ENCODE data around the gene MET. TPM values are rescaled to one million over a fixed set of nuclear protein-coding genes. Genes with fewer than 3 reads are reported as not detected.

Gene MET
- total RNA-seq, 2 donors from 2014 or later: 2.5 to 7.3 TPM

- Histone ChIP-seq H3K4me3 (ENCODE audit: low read length) (no peak overlapping the region), H3K9ac (ENCODE audit: extremely low read depth, low read length, poor library complexity, severe bottlenecking) (no peak overlapping the region), H3K9me3 (ENCODE audit: control insufficient read depth, low read length) (no peaks in the 10 kb centered on the region), H3K27ac (ENCODE audit: low read depth, low read length) (no peak overlapping the region), H3K27me3 (ENCODE audit: control insufficient read depth, insufficient read depth, low read length, poor library complexity, severe bottlenecking) (peaks cover 40% of the 10 kb centered on the region), H3K36me3 (ENCODE audit: control insufficient read depth, insufficient read depth, low read length) (no peaks in the 10 kb centered on the region), H3K4me1 (ENCODE audit: control insufficient read depth, insufficient read depth, low read length) (peaks cover 2% of the 10 kb centered on the region)
- DNase-seq: no peak
- H3K27me3 Mint-ChIP-seq (ENCODE audit: insufficient read depth): peaks cover 21% of the 10 kb centered on the region
- H3K36me3 Mint-ChIP-seq (ENCODE audit: low read depth): no peaks in the 10 kb centered on the region
- TF ChIP-seq CTCF (conservative IDR thresholded peaks at IDR 0.05): no peak
- H3K4me1 Mint-ChIP-seq: peaks cover 8% of the 10 kb centered on the region
- no peaks in the 10 kb centered on the region for H3K9me3 Mint-ChIP-seq
- no peak overlapping the region for H3K4me3 Mint-ChIP-seq
- H3K27ac Mint-ChIP-seq: no peak overlapping the region
- WGBS, 2 experiments (ENCODE audit: insufficient coverage in 1 of 2, insufficient read length in 1 of 2): 94% methylated on average over 1 of the region's 1 CpG; no CpG with 5 or more reads in 1 of the 2 experiments
Measured at GRCh38 chr7:116678780-116679179, 6.8 kb downstream of the MET start.

GRCh38 chr7:116679500-116679899 is 7.5 kb downstream of the MET start:
- WGBS, 2 experiments (ENCODE audit: insufficient coverage in 1 of 2, insufficient read length in 1 of 2): 89 to 94% methylated on average over 4 of the region's 4 CpGs
- peaks cover 14% of the 10 kb centered on the region for H3K27me3 Mint-ChIP-seq (ENCODE audit: insufficient read depth)
- Histone ChIP-seq H3K4me1 (ENCODE audit: control insufficient read depth, insufficient read depth, low read length) (peaks cover 2% of the 10 kb centered on the region), H3K27me3 (ENCODE audit: control insufficient read depth, insufficient read depth, low read length, poor library complexity, severe bottlenecking) (peaks cover 40% of the 10 kb centered on the region), H3K9ac (ENCODE audit: extremely low read depth, low read length, poor library complexity, severe bottlenecking) (no peak overlapping the region), H3K36me3 (ENCODE audit: control insufficient read depth, insufficient read depth, low read length) (no peaks in the 10 kb centered on the region), H3K27ac (ENCODE audit: low read depth, low read length) (no peak overlapping the region), H3K4me3 (ENCODE audit: low read length) (no peak overlapping the region), H3K9me3 (ENCODE audit: control insufficient read depth, low read length) (no peaks in the 10 kb centered on the region)
- no peaks in the 10 kb centered on the region for H3K36me3 Mint-ChIP-seq (ENCODE audit: low read depth)
- H3K4me3 Mint-ChIP-seq: no peak overlapping the region
- no peak overlapping the region for H3K27ac Mint-ChIP-seq
- DNase-seq: no peak
- no peaks in the 10 kb centered on the region for H3K9me3 Mint-ChIP-seq
- peaks cover 6% of the 10 kb centered on the region for H3K4me1 Mint-ChIP-seq
- TF ChIP-seq CTCF (conservative IDR thresholded peaks at IDR 0.05): no peak

GRCh38 chr7:116683786-116684185 is 11.8 kb downstream of the MET start:
- no peaks in the 10 kb centered on the region for H3K36me3 Mint-ChIP-seq (ENCODE audit: low read depth)
- H3K36me3 ChIP-seq (ENCODE audit: control insufficient read depth, insufficient read depth, low read length): no peaks in the 10 kb centered on the region
- H3K4me3 Mint-ChIP-seq: no peak overlapping the region
- H3K9ac ChIP-seq (ENCODE audit: extremely low read depth, low read length, poor library complexity, severe bottlenecking): no peak overlapping the region
- peaks cover 4% of the 10 kb centered on the region for H3K27me3 Mint-ChIP-seq (ENCODE audit: insufficient read depth)
- H3K4me3 ChIP-seq (ENCODE audit: low read length): no peak overlapping the region
- no peak for DNase-seq
- peaks cover 10% of the 10 kb centered on the region for H3K27me3 ChIP-seq (ENCODE audit: control insufficient read depth, insufficient read depth, low read length, poor library complexity, severe bottlenecking)
- H3K9me3 Mint-ChIP-seq: no peaks in the 10 kb centered on the region
- H3K27ac Mint-ChIP-seq: no peak overlapping the region
- 96 to 97% methylated on average over 4 of the region's 4 CpGs for WGBS, 2 experiments (ENCODE audit: insufficient coverage in 1 of 2, insufficient read length in 1 of 2)
- H3K4me1 Mint-ChIP-seq: peaks cover 10% of the 10 kb centered on the region
- H3K9me3 ChIP-seq (ENCODE audit: control insufficient read depth, low read length): no peaks in the 10 kb centered on the region
- no peaks in the 10 kb centered on the region for H3K4me1 ChIP-seq (ENCODE audit: control insufficient read depth, insufficient read depth, low read length)
- no peak overlapping the region for H3K27ac ChIP-seq (ENCODE audit: low read depth, low read length)
- TF ChIP-seq CTCF (conservative IDR thresholded peaks at IDR 0.05): no peak
